GM18873 (cell line): Measurements from ENCODE around the gene CMTM7.
A peak's percentile ranks its signal among the peaks of the same experiment; 100 is the strongest.

Source experiments
- ATAC-seq: cut with Tn5 transposase; IDR thresholded peaks from one replicate; pipeline ENCODE4 v1.9.1; 2021; ENCODE audit warnings: mild to moderate bottlenecking, moderate library complexity, moderate number of reproducible peaks; ENCODE audit not compliant: unreplicated experiment, low FRiP score

CMTM7 gene

DNA sequence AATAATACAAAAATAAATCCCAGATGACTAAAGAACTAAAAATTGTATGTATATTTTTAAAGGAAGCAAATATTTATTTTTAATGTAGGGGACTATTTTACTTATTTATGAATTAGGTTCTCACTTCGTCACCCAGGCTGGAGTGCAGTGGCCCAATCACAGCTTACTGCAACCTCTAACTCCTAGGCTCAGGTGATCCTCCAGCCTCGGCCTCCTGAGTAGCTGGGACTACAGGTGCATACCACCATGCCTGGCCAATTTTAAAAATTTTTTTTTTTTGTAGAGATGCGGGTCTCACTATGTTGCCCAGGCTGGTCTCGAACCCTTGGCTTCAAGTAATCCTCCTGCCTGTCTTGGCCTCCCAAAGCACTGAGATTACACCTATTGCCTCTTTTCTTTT is 42.6 kb downstream of the CMTM7 start:
- no peak for ATAC-seq

GRCh38 chr3:32435911-32436815 is 44.5 kb downstream of the CMTM7 start:
- ATAC-seq = no peak

- ATAC-seq = peak; percentile 34
Observed at GRCh38 chr3:32436816-32437189, 45.1 kb downstream of the CMTM7 start.

- no peak for ATAC-seq
Observed at GRCh38 chr3:32437896-32438295, 46.2 kb downstream of the CMTM7 start.

DNA sequence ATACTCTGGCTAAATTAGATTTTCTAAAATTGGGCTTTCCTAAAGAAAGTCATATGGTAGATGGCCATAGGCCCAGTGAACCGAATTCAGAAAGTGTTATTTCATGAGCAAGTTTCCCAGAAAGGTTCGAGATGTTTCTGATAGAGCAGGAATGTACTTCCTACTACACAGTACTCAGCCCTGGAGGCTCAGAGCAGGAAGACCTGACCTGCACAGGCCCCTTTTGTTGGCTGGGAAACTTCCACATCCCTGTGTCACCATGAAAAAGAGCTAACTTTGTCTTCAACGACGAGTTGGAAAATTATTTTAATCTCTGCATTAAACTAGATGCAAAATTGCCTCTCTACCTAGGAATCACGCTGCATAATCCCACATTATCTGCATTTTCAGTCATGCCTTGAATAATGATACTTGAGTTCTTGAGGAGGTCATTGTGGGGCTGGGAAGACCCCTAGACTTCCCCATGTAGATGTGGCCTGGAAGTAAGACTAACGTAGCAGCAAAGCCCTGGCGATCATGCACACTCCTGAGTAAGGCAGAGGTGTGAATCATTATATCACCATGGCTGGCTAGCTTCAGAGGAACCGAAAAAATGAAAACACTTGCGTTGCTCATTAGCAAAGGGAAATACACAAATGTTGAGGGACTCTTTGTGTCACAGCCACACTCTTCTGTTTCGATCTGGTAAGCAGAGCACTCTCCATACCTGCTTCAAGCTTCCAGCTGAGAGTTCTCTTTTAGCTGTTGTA is 47.1 kb downstream of the CMTM7 start:
- ATAC-seq = peak; percentile 96

DNA sequence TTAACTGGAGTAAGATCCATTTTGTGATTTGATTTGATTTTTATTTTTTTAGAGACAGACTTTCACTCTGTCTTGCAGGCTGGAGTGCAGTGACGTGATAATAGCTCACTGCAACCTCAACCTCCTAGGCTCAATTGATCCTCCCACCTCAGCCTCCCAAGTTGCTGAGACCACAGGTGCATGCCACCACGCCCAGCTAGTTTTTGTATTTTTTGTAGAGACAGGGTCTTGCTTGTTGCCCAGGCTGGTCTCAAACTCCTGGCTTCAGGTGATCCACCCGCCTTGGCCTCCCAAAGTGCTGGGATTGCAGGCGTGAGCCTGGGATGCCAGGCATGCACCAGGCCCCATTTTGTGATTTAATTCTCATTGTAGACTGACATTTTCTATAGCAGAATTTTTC is 47.8 kb downstream of the CMTM7 start:
- ATAC-seq = peak; percentile 17

- no peak for ATAC-seq
Observed at GRCh38 chr3:32440611-32441350, 49.1 kb downstream of the CMTM7 start.

DNA sequence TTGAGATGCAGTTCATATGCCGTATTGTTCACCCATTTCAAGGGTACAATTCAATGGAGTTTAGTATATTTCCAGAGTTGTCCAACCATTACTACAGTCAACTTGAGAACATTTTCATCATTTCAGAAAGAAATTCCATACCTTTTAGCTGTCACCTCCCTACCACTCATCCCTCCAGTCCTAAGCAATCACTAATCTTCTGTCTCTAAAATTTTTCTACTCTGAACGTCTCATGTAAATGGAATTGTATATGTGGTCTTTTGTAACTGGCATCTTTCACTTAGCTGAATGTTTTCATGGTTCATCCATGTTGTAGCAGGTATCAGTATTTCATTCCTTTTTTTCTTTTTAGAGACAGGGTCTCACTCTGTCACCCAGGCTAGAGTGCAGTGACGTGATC is 51.1 kb downstream of the CMTM7 start:
- ATAC-seq = no peak

- no peak for ATAC-seq
Observed at GRCh38 chr3:32443478-32443877, 51.8 kb downstream of the CMTM7 start.

DNA sequence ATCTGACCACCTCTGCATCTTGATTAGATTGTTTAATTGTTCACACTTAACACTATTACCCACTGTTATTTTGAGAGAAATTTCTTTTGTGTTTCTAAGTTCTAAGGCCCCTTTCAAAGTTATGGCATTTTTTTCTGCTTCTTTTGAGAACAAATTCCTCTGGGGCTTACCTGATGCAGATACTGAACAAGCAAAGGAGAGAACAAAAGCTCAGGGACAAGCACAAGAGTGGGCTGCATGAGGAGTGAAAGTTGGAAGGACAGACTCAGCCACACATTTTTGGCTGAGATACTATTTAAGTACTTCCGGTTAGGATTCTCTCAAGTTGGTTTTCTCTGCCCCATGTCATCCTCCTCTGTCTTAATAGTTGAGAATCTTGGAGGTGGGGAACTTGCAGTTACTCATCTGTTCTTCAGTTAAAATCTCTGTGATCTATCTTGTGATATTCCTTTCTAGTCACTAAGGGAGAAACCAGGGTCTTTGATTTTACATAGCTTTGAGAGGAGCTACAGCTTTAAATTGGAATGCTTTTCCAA is 56.3 kb downstream of the CMTM7 start:
- ATAC-seq = no peak

GRCh38 chr3:32448686-32449474 is 57.2 kb downstream of the CMTM7 start:
- ATAC-seq = no peak

- no peak for ATAC-seq
Observed at GRCh38 chr3:32449691-32450090, 58.0 kb downstream of the CMTM7 start.

- no peak for ATAC-seq
Observed at GRCh38 chr3:32450426-32450825, 58.8 kb downstream of the CMTM7 start.

DNA sequence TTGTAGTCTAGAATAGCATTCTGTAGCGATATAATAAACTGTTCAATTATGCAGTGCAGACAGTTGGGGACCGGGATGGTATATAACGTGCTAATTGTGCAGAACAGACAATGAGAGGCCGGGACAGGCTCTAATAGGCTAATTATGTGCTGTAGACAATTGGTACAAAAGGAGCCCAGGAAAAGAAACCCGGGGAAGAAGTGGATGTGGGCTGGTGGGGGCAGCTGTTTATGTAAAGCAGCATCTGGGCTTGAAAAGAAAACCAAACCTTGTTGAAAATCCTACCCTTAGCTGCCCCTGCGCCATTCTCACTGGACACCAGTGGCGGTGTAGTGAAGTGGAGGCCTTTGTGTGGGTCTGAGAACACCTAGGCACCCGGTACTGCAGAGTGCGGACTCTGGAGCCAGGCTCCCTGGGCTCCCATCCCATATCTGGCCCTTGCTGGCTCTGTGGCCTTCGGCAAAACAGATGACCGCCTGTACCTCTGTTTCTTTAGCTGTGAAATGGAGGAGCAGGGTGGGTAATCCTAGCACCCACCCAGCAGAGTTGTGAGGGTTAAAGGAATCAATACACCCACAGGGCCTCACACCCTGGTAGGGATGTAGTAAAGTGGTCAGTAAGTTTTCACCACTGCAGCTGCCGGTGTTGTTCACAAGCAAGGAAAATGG is 59.5 kb downstream of the CMTM7 start:
- no peak for ATAC-seq

- no peak for ATAC-seq
Observed at GRCh38 chr3:32452009-32452408, 60.4 kb downstream of the CMTM7 start.

DNA sequence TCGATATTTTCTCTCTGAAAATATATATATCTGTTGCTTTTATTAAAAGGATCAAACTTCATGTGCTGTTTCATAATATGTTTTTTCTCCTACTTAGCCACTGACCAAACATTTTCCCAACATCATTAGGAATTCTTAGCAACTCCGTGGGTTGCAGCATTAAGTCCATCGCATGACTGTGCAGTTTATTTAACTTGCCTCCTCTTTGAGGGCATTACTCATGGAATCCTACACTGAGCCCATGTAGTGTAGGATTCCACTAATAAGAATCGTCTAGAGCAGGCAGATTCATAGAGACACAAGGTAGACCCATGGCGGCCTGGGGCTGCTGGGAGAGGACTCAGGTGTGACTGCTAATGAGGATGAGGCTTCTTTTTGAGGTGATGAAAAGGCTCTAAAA is 61.7 kb downstream of the CMTM7 start:
- ATAC-seq = no peak

GRCh38 chr3:32454111-32454510 is 62.5 kb downstream of the CMTM7 start:
- ATAC-seq = no peak

DNA sequence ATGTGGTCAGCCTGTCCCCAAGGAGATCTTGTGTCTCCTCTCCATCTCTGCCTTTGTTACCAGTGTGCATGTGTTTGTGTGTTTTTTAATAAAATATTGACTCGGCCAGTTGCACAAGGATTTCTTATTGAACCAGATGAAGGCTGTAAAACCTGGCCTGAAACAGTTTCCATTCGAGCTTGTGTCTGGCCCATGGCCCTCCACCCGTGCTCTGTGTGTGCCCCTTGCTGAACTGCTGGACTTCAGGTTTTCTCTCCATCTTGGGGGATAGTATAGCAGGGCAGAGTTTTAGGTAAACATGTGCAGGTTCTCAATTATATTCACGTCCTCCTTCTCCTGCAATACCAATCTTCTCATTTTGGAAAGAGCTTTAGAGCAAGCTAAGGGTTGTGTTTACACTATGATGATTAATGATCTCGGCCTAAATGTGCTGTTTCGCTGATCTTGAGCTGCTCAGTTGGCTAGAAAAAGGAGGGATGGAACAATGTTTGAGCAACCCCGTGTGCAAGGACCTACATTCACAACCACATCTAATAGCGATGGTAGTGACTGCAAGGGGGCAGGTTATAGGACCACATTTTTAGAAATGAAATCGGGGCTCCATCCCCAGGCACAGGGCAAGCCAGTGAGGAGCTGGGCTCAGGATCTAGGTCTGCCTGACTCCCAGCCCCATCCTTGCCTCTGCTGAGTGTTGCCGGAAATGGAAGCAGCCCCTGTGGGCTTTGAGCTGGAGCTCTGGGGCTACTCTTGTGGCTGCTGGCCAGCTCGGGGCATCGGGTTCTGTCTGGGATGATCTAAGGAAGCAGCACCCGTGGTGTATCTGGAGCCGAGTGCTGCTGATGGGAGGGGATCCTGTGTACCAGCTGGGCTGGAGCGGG is 63.3 kb downstream of the CMTM7 start:
- ATAC-seq = no peak
